GM11168 (cell line): ENCODE results near the gene MASTL.

Source experiments
- in situ Hi-C: fragments of 300-500 bp; cut with MboI; formaldehyde crosslinking; loops from one replicate; pipeline ENCODE4 v1.12.0; 2022; ENCODE audit warnings: low sequenced_read_pairs; ENCODE audit not compliant: unreplicated experiment

Gene MASTL

GRCh38 chr10:27223964-27224363 is 68.8 kb downstream of the MASTL start:
- in situ Hi-C loops = no loop called here

- in situ Hi-C loops = no loop called here
These were observed 69.9 kb downstream of the MASTL start for GRCh38 chr10:27225011-27225590.

- in situ Hi-C loops = no loop called here
These were observed 70.6 kb downstream of the MASTL start for GRCh38 chr10:27225642-27226257.

- in situ Hi-C loops = loop anchor here (10.0 kb wide), 1 partner anchor 125 kb away; no protein-coding TSS in a partner anchor
These were observed 74.9 kb downstream of the MASTL start for GRCh38 chr10:27230022-27230421.

GRCh38 chr10:27235706-27236105 is 80.6 kb downstream of the MASTL start:
- in situ Hi-C loops = loop anchor here (10.0 kb wide), 1 partner anchor 119 kb away; no protein-coding TSS in a partner anchor
